GM19397 (cell line): ENCODE measurements around the gene GPR142.

Experiments
- ATAC-seq: cut with Tn5 transposase; IDR thresholded peaks from one replicate; pipeline ENCODE4 v1.9.1; 2021; ENCODE audit warnings: mild to moderate bottlenecking, moderate library complexity; ENCODE audit not compliant: unreplicated experiment

Gene GPR142

DNA sequence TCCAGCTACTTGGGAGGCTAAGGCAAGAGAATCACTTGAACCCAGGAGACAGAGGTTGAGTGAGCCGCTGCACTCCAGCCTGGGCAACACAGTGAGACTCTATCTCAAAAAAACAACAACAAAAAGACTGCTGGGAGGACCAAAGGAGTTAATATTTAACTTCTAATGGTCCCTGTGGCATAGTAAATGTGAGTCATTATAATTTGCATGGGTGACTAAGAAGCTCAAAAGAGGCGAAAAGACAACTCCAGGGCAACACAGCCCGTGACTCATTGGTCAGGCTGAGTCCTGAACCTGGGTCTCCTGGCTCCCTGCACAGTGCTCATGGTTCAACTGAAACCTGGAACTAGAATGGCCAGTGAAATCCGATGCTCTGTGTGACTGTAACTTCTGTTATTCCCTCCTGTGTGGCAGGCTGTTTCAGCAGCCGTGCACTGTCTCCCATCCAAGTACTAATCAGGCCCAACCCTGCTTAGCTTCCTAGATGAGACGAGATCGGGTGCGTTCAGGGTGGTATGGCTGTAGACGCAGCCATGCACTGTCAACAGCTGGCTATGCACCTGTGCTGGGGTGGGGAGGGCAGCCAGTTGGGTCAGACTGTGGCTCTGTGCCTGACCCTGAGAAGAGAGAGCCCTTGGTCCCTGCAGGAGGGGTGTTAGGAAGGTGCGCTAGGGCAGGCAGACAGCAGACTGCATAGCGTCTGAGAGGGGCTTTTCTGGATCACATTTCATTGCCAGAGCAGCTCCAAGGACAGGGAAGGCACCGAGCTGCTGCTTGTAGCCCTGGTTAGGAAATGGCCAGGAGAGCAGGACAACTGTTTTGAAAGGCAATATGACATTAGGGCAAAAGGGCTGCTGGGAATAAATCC lies 50.1 kb downstream of the GPR142 start:
- ATAC-seq, result peak; percentile 69

DNA sequence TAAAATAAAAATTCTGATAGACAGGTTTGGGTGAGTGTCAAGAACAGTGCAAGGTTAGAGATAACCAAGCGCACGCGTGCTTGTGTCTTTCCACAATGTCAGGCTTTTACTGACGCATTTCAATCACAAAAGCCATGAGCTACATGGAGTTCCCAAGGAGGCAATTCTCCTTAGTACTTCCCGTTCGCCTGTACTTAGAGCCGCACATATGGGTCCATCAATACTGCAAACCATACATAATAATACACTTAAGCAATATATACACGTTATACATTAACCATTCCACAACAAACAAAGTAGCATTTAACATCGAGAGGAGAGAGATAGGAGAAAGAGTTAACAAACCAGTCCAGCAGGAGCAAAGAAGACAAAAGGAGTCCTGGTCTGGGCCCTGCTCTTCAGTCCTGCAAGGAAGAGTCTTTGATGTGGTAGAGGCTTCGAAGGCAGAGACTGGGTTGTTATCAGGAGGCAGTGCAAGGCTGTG lies 52.7 kb downstream of the GPR142 start:
- no peak for ATAC-seq
